ENCODE data around the gene DAPK2.

The DAPK2 gene

DNA sequence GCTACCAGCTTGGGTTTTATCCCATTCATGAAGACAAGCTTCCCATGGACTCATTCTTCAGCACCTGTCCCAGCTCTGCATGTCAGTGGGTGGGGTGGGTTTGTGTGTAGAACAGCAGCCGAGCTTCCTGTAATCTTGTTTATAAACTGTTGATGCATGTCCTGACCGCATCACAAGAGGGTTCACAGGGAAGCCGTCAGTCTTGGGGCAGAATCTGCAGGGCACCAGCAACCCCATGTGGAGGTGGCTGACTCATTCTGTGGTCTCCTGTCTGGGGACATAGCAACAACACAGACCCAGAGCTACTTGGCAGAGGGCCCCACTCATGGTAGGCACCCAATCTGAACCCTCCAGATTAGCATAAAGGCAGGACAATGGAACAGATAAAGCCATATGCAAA, 35.6 kb downstream of the DAPK2 start:
- H3K9me3 ChIP-seq: no peaks in the 10 kb centered on the region
- peak overlapping the region; percentile 75 for H3K27ac ChIP-seq
- H3K4me3 ChIP-seq (ENCODE audit: low read depth in 1 of 2, low read length in 1 of 2): no peak overlapping the region
- TF ChIP-seq, protein P1, sequence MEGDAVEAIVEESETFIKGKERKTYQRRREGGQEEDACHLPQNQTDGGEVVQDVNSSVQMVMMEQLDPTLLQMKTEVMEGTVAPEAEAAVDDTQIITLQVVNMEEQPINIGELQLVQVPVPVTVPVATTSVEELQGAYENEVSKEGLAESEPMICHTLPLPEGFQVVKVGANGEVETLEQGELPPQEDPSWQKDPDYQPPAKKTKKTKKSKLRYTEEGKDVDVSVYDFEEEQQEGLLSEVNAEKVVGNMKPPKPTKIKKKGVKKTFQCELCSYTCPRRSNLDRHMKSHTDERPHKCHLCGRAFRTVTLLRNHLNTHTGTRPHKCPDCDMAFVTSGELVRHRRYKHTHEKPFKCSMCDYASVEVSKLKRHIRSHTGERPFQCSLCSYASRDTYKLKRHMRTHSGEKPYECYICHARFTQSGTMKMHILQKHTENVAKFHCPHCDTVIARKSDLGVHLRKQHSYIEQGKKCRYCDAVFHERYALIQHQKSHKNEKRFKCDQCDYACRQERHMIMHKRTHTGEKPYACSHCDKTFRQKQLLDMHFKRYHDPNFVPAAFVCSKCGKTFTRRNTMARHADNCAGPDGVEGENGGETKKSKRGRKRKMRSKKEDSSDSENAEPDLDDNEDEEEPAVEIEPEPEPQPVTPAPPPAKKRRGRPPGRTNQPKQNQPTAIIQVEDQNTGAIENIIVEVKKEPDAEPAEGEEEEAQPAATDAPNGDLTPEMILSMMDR (IDR thresholded peaks at IDR 0.05): no peak
- H3K4me1 ChIP-seq (ENCODE audit: control insufficient read depth in 1 of 2, insufficient read depth in 1 of 2, low read depth in 1 of 2, low read length in 1 of 2): peaks cover 56 to 65% of the 10 kb centered on the region in 2 experiments
- H3K27me3 ChIP-seq: no peaks in the 10 kb centered on the region
- no peaks in the 10 kb centered on the region for H3K36me3 ChIP-seq

DNA sequence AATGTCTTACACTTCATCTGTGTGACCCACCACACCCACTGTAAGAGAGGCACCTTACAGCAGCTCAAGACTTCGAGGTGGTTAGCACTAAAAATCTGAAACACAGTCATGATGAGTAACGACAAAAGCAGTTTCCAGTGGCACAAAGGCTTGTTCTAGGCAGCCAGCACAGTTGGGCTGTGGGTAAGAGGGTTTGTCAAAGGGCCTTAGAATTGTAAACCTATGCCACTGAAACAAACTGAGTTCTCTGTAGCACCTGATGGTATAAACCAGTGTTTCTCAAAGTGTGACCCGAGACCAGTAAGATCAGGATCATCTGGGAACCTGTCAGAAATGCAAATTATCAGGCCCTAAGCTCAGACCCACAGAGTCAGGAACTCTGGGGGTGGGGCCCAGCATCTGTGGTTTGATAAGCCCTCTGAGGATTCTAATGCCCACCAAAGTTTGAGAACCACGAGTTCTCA, 36.5 kb downstream of the DAPK2 start:
- peaks cover 6% of the 10 kb centered on the region for H3K36me3 ChIP-seq
- TF ChIP-seq, protein P1 (IDR thresholded peaks at IDR 0.05): no peak
- H3K27me3 ChIP-seq: no peaks in the 10 kb centered on the region
- H3K4me3 ChIP-seq (ENCODE audit: low read depth in 1 of 2, low read length in 1 of 2): no peak overlapping the region
- peaks cover 64 to 74% of the 10 kb centered on the region in 2 experiments for H3K4me1 ChIP-seq (ENCODE audit: control insufficient read depth in 1 of 2, insufficient read depth in 1 of 2, low read depth in 1 of 2, low read length in 1 of 2)
- no peaks in the 10 kb centered on the region for H3K9me3 ChIP-seq
- peak overlapping the region; percentile 75 for H3K27ac ChIP-seq

DNA sequence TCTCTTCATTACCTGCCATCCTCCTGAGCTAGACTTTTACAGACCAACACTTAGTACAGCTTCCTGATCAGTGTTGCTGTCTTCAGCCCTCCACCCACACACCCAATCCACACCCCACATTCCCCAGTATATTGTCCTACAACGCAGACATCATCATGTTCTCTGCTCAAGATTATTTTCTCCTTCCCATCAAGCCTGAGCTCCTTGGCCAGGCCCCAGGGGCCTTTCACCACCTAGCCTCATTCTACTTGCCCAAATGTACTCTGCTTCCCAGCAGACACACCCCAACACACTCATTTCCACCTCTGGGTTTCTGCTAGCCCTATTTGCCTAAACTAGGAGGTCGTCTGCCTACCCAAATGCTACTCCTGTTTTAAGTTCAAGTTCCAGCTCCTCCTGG, 37.0 kb downstream of the DAPK2 start:
- Histone ChIP-seq H3K36me3 (peaks cover 8% of the 10 kb centered on the region), H3K4me1 (ENCODE audit: control insufficient read depth in 1 of 2, insufficient read depth in 1 of 2, low read depth in 1 of 2, low read length in 1 of 2) (peaks cover 70 to 80% of the 10 kb centered on the region in 2 experiments), H3K27me3 (no peaks in the 10 kb centered on the region), H3K9me3 (no peaks in the 10 kb centered on the region), H3K4me3 (ENCODE audit: low read depth in 1 of 2, low read length in 1 of 2) (no peak overlapping the region), H3K27ac (peak overlapping the region; percentile 75)
- TF ChIP-seq, protein P1 (IDR thresholded peaks at IDR 0.05): no peak

GRCh38 chr15:64008177-64008576, 38.1 kb downstream of the DAPK2 start:
- Histone ChIP-seq H3K27me3 (no peaks in the 10 kb centered on the region), H3K4me3 (ENCODE audit: low read depth in 1 of 2, low read length in 1 of 2) (no peak overlapping the region), H3K36me3 (peaks cover 8% of the 10 kb centered on the region), H3K9me3 (no peaks in the 10 kb centered on the region), H3K27ac (peak overlapping the region; percentile 22), H3K4me1 (ENCODE audit: control insufficient read depth in 1 of 2, insufficient read depth in 1 of 2, low read depth in 1 of 2, low read length in 1 of 2) (peaks cover 73 to 80% of the 10 kb centered on the region in 2 experiments)
- TF ChIP-seq, protein P1 (IDR thresholded peaks at IDR 0.05): no peak

GRCh38 chr15:64006642-64007041, 39.6 kb downstream of the DAPK2 start:
- Histone ChIP-seq H3K9me3 (no peaks in the 10 kb centered on the region), H3K4me1 (ENCODE audit: control insufficient read depth in 1 of 2, insufficient read depth in 1 of 2, low read depth in 1 of 2, low read length in 1 of 2) (peaks cover 73 to 81% of the 10 kb centered on the region in 2 experiments), H3K27ac (peak overlapping the region; percentile 32), H3K4me3 (ENCODE audit: low read depth in 1 of 2, low read length in 1 of 2) (no peak overlapping the region), H3K27me3 (no peaks in the 10 kb centered on the region), H3K36me3 (peaks cover 8% of the 10 kb centered on the region)
- TF ChIP-seq, protein P1 (IDR thresholded peaks at IDR 0.05): no peak

DNA sequence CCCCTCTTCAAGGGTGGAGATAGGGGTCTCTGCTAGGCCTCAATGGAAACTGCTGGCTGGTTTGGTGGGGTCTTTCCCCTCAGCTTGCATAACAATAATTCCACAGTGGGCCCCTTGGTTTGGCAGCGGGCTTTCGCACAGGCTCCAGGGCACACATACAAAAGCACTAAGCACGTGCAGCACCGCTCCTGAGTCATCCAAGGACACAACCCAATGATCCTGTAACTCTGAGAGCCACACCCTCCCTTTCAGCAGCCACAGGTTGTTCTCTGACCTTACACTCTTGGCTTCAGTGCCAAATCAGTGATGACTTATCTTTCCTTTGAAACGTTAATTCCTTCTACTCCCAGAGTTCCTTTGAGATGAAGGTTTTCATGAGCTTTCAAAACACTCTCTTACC, 41.7 kb downstream of the DAPK2 start:
- peaks cover 8% of the 10 kb centered on the region for H3K36me3 ChIP-seq
- TF ChIP-seq, protein P1 (IDR thresholded peaks at IDR 0.05): no peak
- H3K4me3 ChIP-seq (ENCODE audit: low read depth in 1 of 2, low read length in 1 of 2): no peak overlapping the region
- H3K27ac ChIP-seq: peak overlapping the region; percentile 75
- H3K27me3 ChIP-seq: no peaks in the 10 kb centered on the region
- no peaks in the 10 kb centered on the region for H3K9me3 ChIP-seq
- H3K4me1 ChIP-seq (ENCODE audit: control insufficient read depth in 1 of 2, insufficient read depth in 1 of 2, low read depth in 1 of 2, low read length in 1 of 2): peaks cover 78 to 81% of the 10 kb centered on the region in 2 experiments
